Activated CD8-positive, alpha-beta memory T cell treated with anti-CD3 and anti-CD28 coated beads for 4 hours (primary cell): ENCODE data around the gene CAMK1D.
"Not testable (repeated sequence)": the region's sequence is repeated elsewhere in the genome, so short reads cannot be mapped to it uniquely, and the experiment has no call there.

ENCODE experiments used
- DNase-seq, 2 donors: peaks; one replicate each; pipeline ENCODE4 v3.0.0-alpha.2; 2020; ENCODE audit warnings: low read depth in 2 of 2

Gene CAMK1D

DNA sequence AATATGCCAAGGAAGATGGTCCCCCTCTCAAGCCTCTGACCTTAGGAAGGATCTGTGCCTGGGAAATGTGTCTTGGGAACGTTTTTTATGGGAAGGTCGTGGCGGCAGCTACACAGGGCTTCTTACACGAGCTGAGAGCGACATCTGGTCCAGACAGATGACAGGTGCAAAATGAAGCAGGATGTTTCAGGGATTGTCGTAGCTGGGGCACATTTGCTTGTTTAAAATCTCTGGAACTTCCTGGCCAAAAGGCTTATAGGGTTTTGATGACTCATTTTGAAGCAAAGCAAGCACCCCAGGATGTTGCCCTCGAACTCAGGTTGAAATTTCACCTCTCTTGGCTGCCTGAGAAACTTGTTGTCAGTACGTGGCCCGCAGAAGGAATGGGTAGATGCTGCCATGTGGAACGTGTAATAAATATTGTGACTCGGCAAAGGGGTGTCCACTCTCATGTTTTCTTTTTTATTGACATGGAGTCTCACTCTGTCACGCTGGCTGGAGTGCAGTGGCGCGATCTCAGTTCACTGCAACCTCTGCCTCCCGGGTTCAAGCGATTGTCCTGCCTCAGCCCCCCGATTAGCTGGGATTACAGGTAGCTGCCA, 117.5 kb downstream of the CAMK1D start:
- DNase-seq, result no peak

DNA sequence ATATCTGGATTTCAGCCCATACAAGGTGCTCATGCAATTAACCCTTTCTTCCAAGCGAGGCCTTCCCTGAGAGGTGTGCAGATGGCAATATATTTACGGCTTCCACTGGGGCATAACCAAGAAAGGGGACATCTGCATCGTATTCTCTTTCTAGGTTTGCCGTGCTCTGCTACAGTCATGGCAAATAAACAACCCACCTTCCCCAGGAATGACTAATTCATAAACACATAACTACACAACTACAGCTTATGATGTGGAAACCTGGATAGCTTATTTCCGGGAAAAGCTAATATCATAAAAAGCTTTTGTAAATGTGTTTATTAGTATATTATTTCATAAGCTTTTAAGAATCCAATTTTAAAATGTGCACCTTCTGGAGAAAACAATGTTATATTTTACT, 120.0 kb downstream of the CAMK1D start:
- no peak for DNase-seq

DNA sequence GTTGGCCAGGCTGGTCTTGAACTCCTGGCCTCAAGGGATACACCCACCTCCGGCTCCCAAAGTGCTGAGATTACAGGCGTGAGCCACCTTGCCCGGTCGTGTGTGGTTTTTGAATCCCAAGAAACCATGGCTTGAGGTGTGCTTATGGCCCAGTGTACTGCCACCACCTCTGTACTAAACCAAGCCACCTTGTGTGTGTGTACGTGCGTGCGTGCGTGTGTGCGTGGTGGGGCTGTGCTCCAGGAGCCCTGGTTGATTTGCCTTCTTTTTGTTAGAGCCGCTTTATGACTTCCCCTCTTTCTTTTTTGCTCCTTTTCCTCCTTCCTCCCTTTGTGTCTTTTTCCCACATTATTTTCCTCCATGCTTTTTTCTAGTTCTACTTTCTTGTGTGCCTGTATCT, 121.4 kb downstream of the CAMK1D start:
- DNase-seq, result no peak

DNA sequence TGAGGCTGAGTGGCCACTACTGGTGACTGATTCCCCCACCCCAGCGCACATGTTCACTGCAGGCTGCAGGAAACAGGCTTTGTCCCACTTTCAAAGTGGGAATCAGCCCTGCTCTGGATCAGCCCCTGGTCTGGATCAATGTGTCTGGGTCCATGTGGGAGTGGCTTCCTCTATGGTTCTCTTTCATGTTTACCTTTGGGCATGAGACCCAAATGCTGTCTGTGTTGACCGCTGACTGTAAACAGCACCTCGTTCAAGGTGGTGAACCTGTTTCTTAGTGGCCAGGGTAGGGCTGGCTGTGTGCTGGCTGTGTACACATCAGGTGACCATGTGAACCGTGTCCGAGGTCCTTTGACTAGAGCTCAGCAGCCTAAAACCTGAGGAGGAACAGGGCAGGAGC, 121.8 kb downstream of the CAMK1D start:
- DNase-seq, result no peak

DNA sequence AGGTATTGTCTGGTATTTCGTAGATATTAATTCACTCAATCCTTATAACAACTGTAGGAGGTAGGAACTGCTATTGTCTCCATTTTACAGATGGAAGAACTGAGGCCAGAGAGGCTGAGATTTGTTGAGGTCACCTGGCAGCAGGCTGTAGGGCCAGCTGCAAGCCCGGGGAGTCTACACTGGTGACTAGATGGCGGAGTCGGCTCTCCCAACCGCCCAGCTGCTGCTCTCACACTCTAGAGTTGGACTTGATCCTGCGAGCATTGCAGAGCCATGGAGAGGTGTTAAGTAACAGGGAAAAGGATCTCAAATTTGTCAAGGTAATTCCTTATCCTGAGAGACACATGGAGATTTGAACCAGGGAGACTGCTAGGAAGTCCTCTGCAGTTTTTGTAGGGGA, 124.1 kb downstream of the CAMK1D start:
- no peak for DNase-seq

DNA sequence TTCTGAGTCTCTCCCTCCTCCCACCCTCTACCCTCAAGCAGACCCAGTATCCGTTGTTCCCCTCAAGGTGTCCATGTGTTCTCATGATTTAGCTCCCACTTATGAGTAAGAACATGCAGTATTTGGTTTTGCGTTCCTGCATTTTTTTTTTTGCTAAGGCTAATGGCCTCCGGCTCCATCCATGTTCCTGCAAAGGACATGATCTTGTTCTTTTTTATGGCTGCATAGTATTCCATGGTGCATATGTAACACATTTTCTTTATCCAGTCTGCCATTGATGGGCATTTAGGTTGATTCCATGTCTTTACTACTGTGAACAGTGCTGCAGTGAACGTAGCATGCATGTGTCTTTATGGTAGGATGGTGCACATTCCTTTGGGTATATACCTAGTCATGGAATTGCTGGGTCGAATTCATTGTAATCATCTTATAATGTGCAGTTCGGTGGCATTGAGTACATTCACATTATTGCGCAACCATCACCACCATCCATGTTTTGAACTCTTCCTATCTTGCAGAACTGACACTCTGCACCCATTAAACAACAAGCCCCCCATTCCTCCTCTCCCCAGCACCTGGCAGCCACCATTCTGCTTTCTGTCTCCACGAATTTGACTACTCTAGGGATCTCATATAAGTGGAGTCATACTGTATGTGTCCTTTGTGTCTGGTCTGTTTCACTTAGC, 125.5 kb downstream of the CAMK1D start:
- no peak for DNase-seq

DNA sequence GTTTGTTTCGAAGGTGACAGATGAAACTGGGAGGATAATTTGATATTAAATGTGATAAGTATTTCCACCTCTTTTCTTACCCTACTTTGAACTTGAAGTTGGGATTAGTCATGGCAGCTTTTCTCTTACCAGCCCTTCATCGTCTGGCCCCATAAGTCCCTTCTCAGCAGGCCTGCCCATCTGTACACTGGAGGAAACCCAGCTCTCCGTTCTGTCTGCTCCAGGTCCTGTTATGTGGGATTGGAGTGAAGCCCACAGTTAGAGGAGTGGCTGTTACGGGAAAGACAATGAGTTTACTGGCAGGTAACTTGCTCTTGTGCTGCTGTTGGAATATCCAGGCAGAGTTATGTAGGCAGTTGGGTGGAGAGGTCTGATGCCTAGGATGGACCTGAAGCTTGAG, 127.3 kb downstream of the CAMK1D start:
- DNase-seq, result no peak

DNA sequence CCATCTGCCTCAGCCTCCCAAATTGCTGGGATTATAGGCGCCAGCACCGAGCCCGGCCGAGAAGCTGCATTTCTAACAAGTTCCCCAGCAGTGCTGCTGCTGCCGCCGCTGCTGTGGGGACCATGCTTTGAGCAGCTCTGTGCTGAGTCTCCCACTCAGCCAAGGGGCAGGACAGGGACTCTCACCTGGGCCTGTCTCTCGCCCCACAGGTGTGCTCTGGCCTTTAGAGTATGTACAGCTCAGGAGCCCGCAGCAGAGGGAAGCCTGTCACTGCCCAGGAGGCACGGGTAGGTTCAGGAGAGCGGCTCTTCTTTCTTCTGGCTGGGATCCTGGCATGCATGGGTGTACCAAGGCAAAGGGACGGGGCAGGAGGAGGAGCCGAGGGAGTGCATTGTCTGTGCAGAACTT, 130.1 kb downstream of the CAMK1D start:
- DNase-seq, result no peak

DNA sequence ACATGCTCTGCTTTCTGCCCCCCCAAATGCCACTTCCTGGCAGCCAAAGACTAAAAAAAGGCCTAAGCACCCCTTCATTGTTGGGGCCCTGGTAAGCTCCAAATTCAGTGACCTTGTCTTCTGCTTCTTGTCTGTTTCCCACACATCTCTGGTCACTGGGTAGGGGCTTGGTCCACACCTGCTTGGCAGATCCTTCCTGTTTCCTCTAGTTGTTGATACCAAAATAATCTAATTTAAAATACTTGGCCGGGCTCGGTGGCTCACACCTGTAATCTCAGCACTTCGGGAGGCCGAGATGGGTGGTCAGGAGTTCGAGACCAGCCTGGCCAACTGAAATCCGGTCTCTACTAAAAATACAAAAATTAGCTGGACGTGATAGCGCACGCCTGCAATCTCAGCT, 130.6 kb downstream of the CAMK1D start:
- DNase-seq, result no peak

DNA sequence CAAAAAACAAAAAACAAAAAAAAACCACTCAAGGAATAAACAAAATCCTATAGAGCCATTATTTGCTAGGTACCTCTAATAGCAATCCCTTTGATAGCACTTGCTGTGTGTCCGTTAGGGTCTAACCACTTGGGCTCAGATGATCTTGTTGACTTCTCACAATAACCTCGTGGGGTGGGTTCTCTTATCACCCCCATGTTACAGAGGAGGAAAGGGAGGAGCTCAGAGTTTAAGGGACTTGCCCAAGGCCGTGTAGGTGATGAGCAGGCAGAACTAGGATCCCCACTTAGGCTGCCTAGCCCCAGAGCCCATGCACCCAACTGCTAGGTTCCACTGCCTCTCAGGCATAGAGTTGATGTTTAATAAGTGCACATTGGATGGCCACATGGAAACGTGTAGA, 131.1 kb downstream of the CAMK1D start:
- DNase-seq, result no peak

DNA sequence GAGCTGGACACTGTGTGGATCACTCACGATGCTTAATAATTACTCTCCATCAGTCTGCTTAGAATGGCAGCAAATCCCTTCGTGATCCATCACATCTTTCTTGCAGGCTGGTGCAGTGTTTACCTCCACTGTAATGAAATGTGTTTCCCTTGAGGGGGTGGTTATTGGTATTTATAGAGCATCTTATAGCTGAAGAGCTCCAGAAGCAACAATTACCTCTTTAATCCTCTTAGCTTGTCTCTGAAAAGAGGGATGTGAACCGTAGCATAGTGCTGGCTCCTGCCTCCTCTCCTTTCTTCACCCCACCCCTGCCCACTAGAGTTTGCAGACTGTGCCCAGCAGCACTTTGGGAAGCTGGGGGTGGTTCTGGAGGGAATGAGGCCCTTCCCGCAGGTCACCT, 132.6 kb downstream of the CAMK1D start:
- no peak for DNase-seq

DNA sequence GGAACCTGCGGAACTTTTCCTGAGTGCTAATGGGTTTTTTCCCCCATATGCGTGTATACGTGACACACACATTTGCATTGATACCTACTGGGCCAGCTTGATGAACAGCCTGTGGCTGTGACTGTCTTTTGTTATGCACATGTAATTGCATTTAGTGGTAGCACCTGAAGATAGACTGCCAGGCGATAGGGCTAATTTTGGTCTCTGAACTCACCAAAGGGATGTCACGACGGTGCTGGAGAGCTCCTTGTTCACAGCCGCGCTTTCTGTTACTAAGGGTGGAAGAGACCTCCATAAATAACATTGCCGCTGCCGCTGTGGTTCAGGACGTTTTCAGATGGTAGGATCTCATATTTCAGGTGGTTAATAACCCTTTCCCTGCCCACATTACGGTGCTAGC, 133.2 kb downstream of the CAMK1D start:
- DNase-seq, result no peak

DNA sequence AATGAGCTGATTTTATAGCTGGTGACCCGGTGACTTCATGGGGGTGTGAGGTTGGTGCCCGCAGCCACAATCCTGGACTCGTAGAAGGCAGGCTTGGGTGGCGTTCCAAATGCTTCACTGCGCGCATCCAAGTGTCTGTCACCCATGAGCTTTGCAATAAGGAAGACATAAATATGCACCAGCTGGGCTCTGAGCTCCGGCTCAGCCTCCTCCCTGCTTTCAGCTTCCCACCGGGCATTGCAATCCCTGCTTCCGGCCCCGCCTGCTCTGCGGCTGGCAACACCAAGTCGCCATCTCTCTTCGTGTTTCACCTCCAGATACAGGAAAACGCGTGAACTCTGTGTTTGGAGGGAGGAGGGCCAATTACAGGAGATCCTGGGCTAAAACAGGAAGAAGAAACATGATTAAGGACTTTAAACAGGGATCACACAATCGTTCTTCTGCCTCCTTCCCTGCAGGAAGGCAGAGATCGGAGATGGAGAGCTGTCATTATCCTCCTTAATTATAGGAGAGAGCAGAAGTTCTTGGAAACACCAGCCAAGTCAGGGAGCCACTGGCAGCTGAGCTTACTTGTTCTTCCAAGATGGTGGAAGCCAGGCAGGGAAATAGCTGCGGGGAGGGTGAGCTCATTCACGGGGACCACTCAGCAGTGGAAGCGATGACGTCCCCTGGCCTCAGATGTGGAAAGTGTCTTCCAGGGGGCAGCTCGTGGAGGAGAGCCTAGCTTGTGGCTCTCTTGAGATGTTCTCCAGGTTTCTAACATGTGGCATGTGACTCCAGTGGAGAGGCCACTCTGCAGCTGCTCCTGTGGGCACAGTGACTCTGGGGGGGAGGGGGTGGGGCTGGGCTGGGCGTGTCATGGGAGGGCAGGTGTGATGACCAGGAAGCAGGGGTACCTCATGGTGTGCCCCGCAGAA, 134.9 kb downstream of the CAMK1D start:
- DNase-seq, result no peak

DNA sequence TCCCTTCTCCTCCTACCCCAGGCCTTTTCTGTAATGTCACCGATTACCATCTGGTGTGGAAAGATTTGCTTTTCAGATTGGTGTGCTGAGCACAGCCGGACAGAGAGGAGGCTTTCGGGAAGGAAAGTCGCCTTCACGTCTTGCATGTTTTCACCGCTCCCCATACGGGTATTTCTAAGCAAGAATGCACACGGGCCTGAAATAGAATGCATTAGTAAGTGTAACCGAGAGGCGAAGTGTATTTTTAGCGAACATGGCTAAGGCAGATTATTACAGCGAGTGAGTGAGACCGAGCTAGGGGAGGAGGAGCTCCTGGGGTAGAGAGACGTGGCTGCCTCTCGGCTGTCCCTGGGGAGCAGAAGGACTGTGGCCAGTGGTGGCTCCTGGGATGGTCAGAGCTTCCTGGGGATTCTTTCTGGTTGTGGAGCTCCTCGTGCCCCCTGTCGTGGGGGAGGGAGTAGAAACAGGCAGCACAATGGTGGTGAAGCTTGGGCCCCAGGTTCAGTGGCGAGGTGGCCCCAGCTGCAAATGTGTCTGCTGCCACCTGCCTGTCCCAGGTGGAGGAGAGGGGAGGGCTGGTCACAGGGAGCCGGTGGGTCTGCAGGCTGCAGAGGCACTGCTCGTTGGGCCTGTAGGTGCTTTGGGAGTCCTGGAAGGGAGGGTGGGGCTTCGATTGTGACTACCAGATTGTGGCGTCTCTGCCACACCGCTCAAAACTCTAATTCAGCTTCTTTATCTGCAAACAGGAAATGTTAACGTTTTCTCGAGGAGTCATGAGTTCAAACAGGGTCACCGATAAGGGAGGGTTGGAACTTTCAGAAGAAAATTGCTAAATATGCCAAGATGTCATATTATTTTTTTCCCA, 135.8 kb downstream of the CAMK1D start:
- peak in 1 of 2 donors; percentile 2 for DNase-seq

DNA sequence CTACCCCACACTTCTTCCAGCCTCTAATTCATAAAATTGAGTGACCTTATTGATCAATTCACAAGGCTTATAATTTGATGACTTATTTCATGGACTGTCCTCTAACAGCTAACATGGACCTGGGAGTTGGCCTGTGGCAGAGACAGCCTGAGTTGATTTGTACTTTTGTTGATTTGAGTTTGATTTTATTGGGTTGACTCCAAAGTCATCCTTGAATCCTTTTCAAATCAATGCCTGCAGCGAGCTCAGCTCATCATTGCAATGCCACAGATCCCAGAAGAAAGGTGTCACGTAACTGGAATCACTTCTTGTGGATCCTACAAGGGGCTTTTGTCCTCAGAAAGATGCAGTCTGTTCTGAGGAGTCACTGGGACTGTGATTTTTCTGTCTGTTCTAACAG, 138.0 kb downstream of the CAMK1D start:
- no peak for DNase-seq

DNA sequence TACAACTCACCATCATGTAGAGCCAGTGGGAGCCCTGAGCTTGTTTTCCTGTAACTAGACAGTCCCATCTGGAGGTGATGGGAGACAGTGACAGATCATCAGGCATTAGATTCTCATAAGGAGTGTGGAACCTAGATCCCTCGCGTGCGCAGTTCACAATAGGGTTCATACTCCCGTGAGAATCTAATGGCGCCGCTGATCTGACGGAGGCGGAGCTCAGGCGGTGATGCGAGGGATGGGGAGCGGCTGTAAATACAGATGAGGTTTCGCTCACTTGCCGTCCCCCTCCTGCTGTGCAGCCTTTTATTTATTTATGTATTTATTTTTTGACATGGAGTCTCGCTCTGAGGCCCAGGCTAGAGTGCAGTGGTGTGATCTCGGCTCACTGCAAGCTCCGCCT, 139.3 kb downstream of the CAMK1D start:
- DNase-seq, result no peak

DNA sequence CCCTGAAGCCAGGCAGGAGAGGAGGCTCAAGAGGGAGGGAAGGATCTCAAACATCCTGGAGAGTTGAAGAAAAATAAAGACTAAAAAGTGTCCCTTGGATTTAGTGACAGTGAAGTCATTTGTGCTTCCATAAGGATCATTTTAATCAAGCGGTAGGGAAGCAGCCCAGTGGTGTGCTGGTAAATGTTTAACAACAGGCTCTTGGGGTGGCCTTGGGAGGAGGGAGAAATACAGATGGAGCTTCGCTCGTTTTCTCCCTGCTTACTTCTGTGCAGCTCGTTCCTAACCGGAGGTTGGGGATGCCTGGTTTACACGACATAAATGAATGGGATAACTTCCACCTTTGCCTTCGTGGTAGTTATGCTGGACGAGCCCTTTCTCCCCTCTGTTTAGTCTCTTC, 140.0 kb downstream of the CAMK1D start:
- no peak for DNase-seq

DNA sequence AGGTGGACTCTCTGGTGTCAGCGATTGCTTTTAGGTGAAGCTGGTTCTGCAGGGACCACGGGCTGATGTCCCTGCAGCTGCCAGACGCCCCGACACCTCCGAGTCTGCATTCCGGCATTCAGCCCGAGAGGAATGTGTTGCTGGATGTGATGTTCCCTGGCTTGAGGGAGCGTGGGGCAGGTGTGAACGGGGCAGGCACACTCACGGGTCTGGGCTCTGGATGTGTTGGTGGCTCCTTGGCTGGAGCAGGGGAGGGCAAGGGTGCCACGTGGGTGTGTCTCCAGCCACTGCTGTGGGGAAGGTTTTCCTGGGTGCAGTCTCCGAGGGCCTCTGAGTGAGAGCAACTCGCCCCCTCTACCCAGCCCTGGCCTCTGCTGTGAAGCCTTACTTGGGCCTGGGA, 140.5 kb downstream of the CAMK1D start:
- DNase-seq, result no peak

DNA sequence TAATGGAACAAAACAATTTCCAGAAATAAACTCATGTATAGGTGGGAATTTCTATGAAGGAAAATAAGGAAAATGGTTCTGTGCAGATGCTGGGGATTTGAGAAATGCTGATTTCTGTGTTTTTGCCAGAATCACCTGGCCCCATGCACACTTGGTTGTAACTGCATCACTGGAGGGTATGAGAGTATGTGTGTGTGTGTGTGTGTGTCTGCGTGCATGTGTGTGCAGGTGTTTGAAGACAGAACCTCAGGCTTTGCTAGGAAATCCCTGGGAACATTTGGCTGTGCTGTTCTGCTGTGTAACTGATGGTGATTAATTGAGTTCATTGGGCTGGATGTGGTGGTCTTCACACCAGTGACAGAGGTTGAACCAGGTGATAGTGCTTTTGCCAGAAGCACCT, 141.6 kb downstream of the CAMK1D start:
- no peak for DNase-seq

DNA sequence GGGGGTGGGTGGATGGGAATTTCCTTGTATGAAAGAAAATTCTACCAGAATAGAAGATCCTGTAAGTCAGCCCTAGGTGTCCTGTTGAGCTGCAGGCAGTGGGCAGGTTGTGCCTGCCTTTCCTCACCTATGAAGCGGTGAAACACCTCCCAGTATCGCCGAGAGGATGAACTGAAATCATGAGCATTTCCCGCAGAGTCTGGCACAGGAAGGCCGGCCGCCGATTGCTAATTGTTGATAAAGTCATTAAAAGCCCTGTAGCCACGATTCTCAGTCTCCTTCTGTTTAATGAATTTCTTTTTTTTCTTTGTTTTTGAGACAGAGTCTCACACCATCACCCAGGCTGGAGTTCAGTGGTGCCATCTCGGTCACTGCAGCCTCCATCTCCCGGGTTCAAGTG, 142.1 kb downstream of the CAMK1D start:
- DNase-seq, result no peak

DNA sequence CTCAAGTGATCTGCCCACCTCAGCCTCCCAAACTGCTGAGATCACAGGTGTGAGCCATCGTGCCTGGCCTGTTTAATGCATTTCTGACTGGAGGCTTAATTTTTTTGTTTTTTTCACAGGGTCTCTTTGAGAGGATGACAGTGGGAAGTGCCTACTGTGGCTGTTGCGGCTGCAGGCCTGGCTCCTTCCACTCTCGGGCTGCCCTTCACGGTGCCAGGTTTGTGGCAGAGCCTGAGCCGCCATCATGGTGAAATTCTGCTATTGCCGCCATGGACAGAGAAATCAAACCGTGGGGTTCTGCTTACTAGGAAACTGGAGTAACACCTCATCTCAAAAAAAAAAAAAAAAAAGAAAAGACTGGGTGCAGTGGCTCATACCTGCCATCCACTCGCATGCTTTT, 142.7 kb downstream of the CAMK1D start:
- no peak for DNase-seq

DNA sequence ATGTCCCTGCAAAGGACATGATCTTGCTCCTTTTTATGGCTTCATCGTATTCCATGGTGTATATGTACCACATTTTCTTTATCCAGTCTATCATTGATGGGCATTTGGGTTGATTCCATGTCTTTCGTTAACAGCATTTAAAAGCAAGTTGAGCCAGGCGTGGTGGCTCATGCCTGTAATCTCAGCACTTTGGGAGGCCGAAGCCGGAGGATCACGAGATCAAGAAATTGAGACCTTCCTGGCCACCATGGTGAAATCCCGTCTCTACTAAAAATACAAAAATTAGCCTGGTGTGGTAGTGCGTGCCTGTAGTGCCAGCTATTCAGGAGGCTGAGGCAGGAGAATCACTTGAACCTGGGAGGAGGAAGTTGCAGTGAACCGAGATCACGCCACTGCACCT, 147.7 kb downstream of the CAMK1D start:
- not testable (repeated sequence) for DNase-seq
